ENCODE data around the gene NDUFC1. TPM values are rescaled to one million over a fixed set of nuclear protein-coding genes. Genes with fewer than 3 reads are reported as not detected.

The NDUFC1 gene
- total and polyA plus RNA-seq, 2 donors (not counting 3 experiments of a cell fraction or from before 2014, with no cell fraction given) = 65.2 to 78.1 TPM

GRCh38 chr4:139304920-139305319 is 2.6 kb upstream of the NDUFC1 start:
- Histone ChIP-seq H3K27me3 (ENCODE audit: control insufficient read depth in 2 of 2, insufficient read depth in 2 of 2, low read length in 2 of 2) (no peaks in the 10 kb centered on the region), H3K79me2 (ENCODE audit: control insufficient read depth, insufficient read depth, low read length) (peaks cover 85% of the 10 kb centered on the region), H3K9me3 (replicated peaks; ENCODE audit: control insufficient read depth, insufficient read depth, low read length) (no peaks in the 10 kb centered on the region), H3K4me2 (ENCODE audit: insufficient read depth, low read length) (no peak overlapping the region), H3K36me3 (ENCODE audit: control insufficient read depth in 2 of 2, extremely low read depth in 1 of 2, insufficient read depth in 2 of 2, low read length in 2 of 2) (no peaks in the 10 kb centered on the region), H4K20me1 (replicated peaks; ENCODE audit: control insufficient read depth, extremely low read depth, insufficient read depth, low read length) (no peaks in the 10 kb centered on the region), H3K27ac (ENCODE audit: insufficient read depth, low read depth, low read length) (no peak overlapping the region), H3K9me1 (replicated peaks; ENCODE audit: control insufficient read depth, extremely low read depth, insufficient read depth, low read length) (no peaks in the 10 kb centered on the region), H3K4me3 (replicated peaks in 1 of 3; ENCODE audit: insufficient read depth in 1 of 3, low read depth in 1 of 3, low read length in 3 of 3) (no peak overlapping the region), H2AFZ (ENCODE audit: low read depth, low read length) (no peak overlapping the region), H3K4me1 (ENCODE audit: control insufficient read depth, extremely low read depth, insufficient read depth, low read length) (peaks cover 12% of the 10 kb centered on the region), H3K9ac (replicated peaks; ENCODE audit: extremely low read depth, insufficient read depth, low read length) (no peak overlapping the region)
- CTCF ChIA-PET = no interaction called here
- FAIRE-seq (no peak), DNase-seq (ENCODE audit: low read depth, low spot score) (no peak)
- POLR2A ChIA-PET = no interaction called here
- intact Hi-C loops (cut with micrococcal nuclease) (no loop called here), dilution Hi-C loops (cut with MboI; ENCODE audit: extremely low pct_ligation_motif_present, low sequenced_read_pairs) (no loop called here)
- no TSS peak for BruUV-seq (replicated peaks)
- TF ChIP-seq JUN (IDR thresholded peaks at IDR 0.05; ENCODE audit: borderline replicate concordance, insufficient read depth, insufficient read length, low read depth) (no peak), POLR2A (IDR thresholded peaks at IDR 0.05; ENCODE audit: low read depth, low read length) (no peak), POLR2AphosphoS5 (IDR thresholded peaks at IDR 0.05; ENCODE audit: insufficient read depth, low read depth, low read length) (no peak), GATA2 (IDR thresholded peaks at IDR 0.05; ENCODE audit: insufficient read depth, insufficient read length, low read depth, low read length) (no peak), CTCF (IDR thresholded peaks at IDR 0.05; ENCODE audit: extremely low read depth in 1 of 2, insufficient read depth in 1 of 2, low read depth in 1 of 2, low read length in 2 of 2) (no peak), EZH2 (IDR thresholded peaks at IDR 0.05; ENCODE audit: borderline replicate concordance, low read depth, low read length, severe bottlenecking) (no peak), FOS (IDR thresholded peaks at IDR 0.05; ENCODE audit: borderline replicate concordance, insufficient read depth, low read length) (no peak), MAX (IDR thresholded peaks at IDR 0.05; ENCODE audit: insufficient read depth, insufficient read length) (no peak), MYC (IDR thresholded peaks at IDR 0.05; ENCODE audit: low read depth, low read length) (no peak)
